ELF-1 (cell line): ENCODE results near the gene TMEM130.
"Not testable (repeated sequence)": the region's sequence is repeated elsewhere in the genome, so short reads cannot be mapped to it uniquely, and the experiment has no call there.

Source experiments
- DNase-seq: peaks from one replicate; pipeline ENCODE4 v3.0.0-alpha.2; 2016; ENCODE audit warnings: low read depth, low spot score

The TMEM130 gene

GRCh38 chr7:98877692-98878364 is 8.0 kb upstream of the TMEM130 start:
- DNase-seq: no peak

- no peak for DNase-seq
Measured at GRCh38 chr7:98877146-98877545, 7.3 kb upstream of the TMEM130 start.

- DNase-seq: no peak
Measured at GRCh38 chr7:98875501-98875900, 5.7 kb upstream of the TMEM130 start.

- DNase-seq: no peak
Measured at GRCh38 chr7:98874942-98875341, 5.1 kb upstream of the TMEM130 start.

- DNase-seq: not testable (repeated sequence)
Measured at GRCh38 chr7:98873610-98874009, 3.8 kb upstream of the TMEM130 start.

GRCh38 chr7:98872328-98872924 is 2.6 kb upstream of the TMEM130 start:
- peak; percentile 32 for DNase-seq

GRCh38 chr7:98870807-98871491 is 1.1 kb upstream of the TMEM130 start:
- DNase-seq: no peak

- DNase-seq: peak; percentile 46
Measured at GRCh38 chr7:98870121-98870651, 372 bp upstream of the TMEM130 start.

GRCh38 chr7:98869027-98869596 is 702 bp downstream of the TMEM130 start:
- DNase-seq: no peak

GRCh38 chr7:98868450-98868849 is 1.4 kb downstream of the TMEM130 start:
- no peak for DNase-seq

- DNase-seq: no peak
Measured at GRCh38 chr7:98866765-98867164, 3.0 kb downstream of the TMEM130 start.

GRCh38 chr7:98866351-98866750 is 3.5 kb downstream of the TMEM130 start:
- no peak for DNase-seq

- no peak for DNase-seq
Measured at GRCh38 chr7:98864731-98865453, 4.9 kb downstream of the TMEM130 start.

GRCh38 chr7:98863601-98864000 is 6.2 kb downstream of the TMEM130 start:
- DNase-seq: no peak

GRCh38 chr7:98862716-98863420 is 6.9 kb downstream of the TMEM130 start:
- DNase-seq: no peak

GRCh38 chr7:98862203-98862602 is 7.6 kb downstream of the TMEM130 start:
- no peak for DNase-seq

GRCh38 chr7:98860071-98860470 is 9.7 kb downstream of the TMEM130 start:
- DNase-seq: no peak

GRCh38 chr7:98855610-98856422 is 14.0 kb downstream of the TMEM130 start:
- DNase-seq: no peak

- DNase-seq: peak; percentile 42
Measured at GRCh38 chr7:98852826-98853225, 17.0 kb downstream of the TMEM130 start.

- DNase-seq: no peak
Measured at GRCh38 chr7:98848918-98849317, 20.9 kb downstream of the TMEM130 start.
